Measurements from ENCODE around the gene CFAP45. TPM values are rescaled to one million over a fixed set of nuclear protein-coding genes. Genes with fewer than 3 reads are reported as not detected.

The CFAP45 gene
- total RNA-seq, 5 donors from 2014 or later (not counting 1 experiment from before 2014, with no cell fraction given), result 1.2 to 4.7 (median 1.5) TPM

- Mint-ChIP-seq H3K27ac (no peak overlapping the region), H3K4me1 (peaks cover 0 to 3% (median 3%) of the 10 kb centered on the region in 3 donors), H3K36me3 (peaks cover 25% of the 10 kb centered on the region), H3K4me3 (no peak overlapping the region), H3K9me3 (no peaks in the 10 kb centered on the region), H3K27me3 (no peaks in the 10 kb centered on the region)
- H3K4me1 ChIP-seq (ENCODE audit: control insufficient read depth in 1 of 2, extremely low read depth in 1 of 2, insufficient read depth in 2 of 2, low read length in 2 of 2), result no peaks in the 10 kb centered on the region
- no peak for DNase-seq
- H3K27me3 ChIP-seq (replicated peaks in 1 of 2; ENCODE audit: control insufficient read depth in 2 of 2, extremely low read depth in 1 of 2, insufficient read depth in 2 of 2, low read length in 1 of 2), result no peaks in the 10 kb centered on the region
- H3K36me3 ChIP-seq (ENCODE audit: control insufficient read depth in 2 of 2, extremely low read depth in 1 of 2, insufficient read depth in 1 of 2, low read length in 1 of 2), result peaks cover 2 to 4% of the 10 kb centered on the region in 2 donors
- no peaks in the 10 kb centered on the region for H3K9me3 ChIP-seq
- ATAC-seq (replicated peaks in 1 of 4), result no peak
- ChIA-PET POLR2A (no interaction called here), CTCF (no interaction called here)
- WGBS (ENCODE audit: insufficient coverage), result 77% methylated on average over 3 of the region's 3 CpGs
- H3K4me3 ChIP-seq (ENCODE audit: control insufficient read depth in 1 of 2, extremely low read depth in 1 of 2, low read length in 1 of 2), result no peak overlapping the region
- no peak overlapping the region for H3K27ac ChIP-seq (ENCODE audit: low read length)
Measured at GRCh38 chr1:159835356-159835755, 64.6 kb downstream of the CFAP45 start.

- Mint-ChIP-seq H3K27me3 (peaks cover 0 to 2% of the 10 kb centered on the region in 2 donors), H3K36me3 (peaks cover 26% of the 10 kb centered on the region), H3K27ac (no peak overlapping the region), H3K4me3 (no peak overlapping the region), H3K4me1 (peaks cover 17 to 21% (median 21%) of the 10 kb centered on the region in 3 donors), H3K9me3 (peaks cover 0 to 9% (median 8%) of the 10 kb centered on the region in 3 donors)
- ATAC-seq (replicated peaks in 1 of 4) (no peak), DNase-seq (no peak)
- Histone ChIP-seq H3K27me3 (replicated peaks in 1 of 2; ENCODE audit: control insufficient read depth in 2 of 2, extremely low read depth in 1 of 2, insufficient read depth in 2 of 2, low read length in 1 of 2) (no peaks in the 10 kb centered on the region), H3K4me3 (ENCODE audit: control insufficient read depth in 1 of 2, extremely low read depth in 1 of 2, low read length in 1 of 2) (no peak overlapping the region), H3K9me3 (no peaks in the 10 kb centered on the region), H3K36me3 (ENCODE audit: control insufficient read depth in 2 of 2, extremely low read depth in 1 of 2, insufficient read depth in 1 of 2, low read length in 1 of 2) (peaks cover 2 to 4% of the 10 kb centered on the region in 2 donors), H3K27ac (ENCODE audit: low read length) (no peak overlapping the region), H3K4me1 (ENCODE audit: control insufficient read depth in 1 of 2, extremely low read depth in 1 of 2, insufficient read depth in 2 of 2, low read length in 2 of 2) (peaks cover 6 to 26% of the 10 kb centered on the region in 2 experiments)
- WGBS (ENCODE audit: insufficient coverage), result 93% methylated on average over 2 of the region's 2 CpGs
- CTCF ChIA-PET, result interaction anchor here in 1 of 2 donors (1.2 kb wide), 1 partner anchor 58 kb away, joined by 3 read pairs; no protein-coding TSS in a partner anchor
- POLR2A ChIA-PET, result interaction anchor here in 1 of 2 donors (0.6 kb wide), 1 partner anchor 1393 kb away, joined by 6 read pairs; no protein-coding TSS in a partner anchor
Measured at GRCh38 chr1:159832309-159832708, 67.7 kb downstream of the CFAP45 start.

DNA sequence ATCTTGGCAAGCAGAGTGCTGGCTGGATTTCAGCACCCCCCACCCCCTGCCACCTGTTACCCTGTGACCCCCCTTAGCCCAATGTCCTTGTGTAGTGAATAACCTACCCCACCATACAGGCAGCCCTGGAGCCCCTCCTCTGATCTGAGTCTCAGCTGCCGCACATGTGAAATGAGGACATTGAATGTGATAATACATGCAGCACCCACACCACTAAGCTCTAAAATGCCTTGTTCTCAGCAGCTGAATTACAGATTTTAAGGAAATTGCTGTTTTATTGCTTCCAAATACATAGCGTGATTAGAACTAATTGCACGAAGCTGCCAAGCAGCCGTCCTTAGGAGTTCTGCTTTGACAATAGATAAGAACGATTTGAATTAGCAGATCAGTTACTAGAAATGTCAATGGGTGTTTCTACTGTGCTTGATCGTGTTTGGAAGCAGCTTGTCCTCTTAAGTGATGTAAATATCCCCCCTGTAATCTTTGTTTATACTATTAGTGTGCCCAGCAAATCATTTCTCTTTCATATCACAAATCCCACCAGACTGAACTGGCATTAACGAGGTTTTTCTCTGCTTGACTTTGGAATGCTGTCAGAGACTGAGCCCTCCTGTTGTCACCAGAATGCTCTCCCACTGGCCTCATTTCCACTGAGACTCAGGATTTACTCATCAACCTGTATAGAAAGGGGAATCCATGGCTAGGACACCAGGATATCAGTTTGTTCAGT, 68.4 kb downstream of the CFAP45 start:
- no peak overlapping the region for H3K4me3 ChIP-seq (ENCODE audit: control insufficient read depth in 1 of 2, extremely low read depth in 1 of 2, low read length in 1 of 2)
- DNase-seq (no peak), ATAC-seq (replicated peaks in 1 of 4) (no peak)
- H3K27me3 ChIP-seq (replicated peaks in 1 of 2; ENCODE audit: control insufficient read depth in 2 of 2, extremely low read depth in 1 of 2, insufficient read depth in 2 of 2, low read length in 1 of 2), result no peaks in the 10 kb centered on the region
- H3K27me3 Mint-ChIP-seq, result peaks cover 0 to 2% of the 10 kb centered on the region in 2 donors
- WGBS (ENCODE audit: insufficient coverage), result no CpG with 5 or more reads among the region's 7 CpGs
- H3K4me3 Mint-ChIP-seq, result no peak overlapping the region
- ChIA-PET CTCF (interaction anchor here in 1 of 2 donors (1.2 kb wide), 1 partner anchor 59 kb away, joined by 3 read pairs; no protein-coding TSS in a partner anchor), POLR2A (no interaction called here)
- H3K9me3 Mint-ChIP-seq, result peaks cover 0 to 9% (median 8%) of the 10 kb centered on the region in 3 donors
- H3K4me1 ChIP-seq (ENCODE audit: control insufficient read depth in 1 of 2, extremely low read depth in 1 of 2, insufficient read depth in 2 of 2, low read length in 2 of 2), result peaks cover 10 to 34% of the 10 kb centered on the region in 2 experiments
- no peak overlapping the region for H3K27ac ChIP-seq (ENCODE audit: low read length)
- H3K36me3 ChIP-seq (ENCODE audit: control insufficient read depth in 2 of 2, extremely low read depth in 1 of 2, insufficient read depth in 1 of 2, low read length in 1 of 2), result peaks cover 2 to 4% of the 10 kb centered on the region in 2 donors
- peaks cover 21% of the 10 kb centered on the region for H3K36me3 Mint-ChIP-seq
- peaks cover 25 to 28% (median 28%) of the 10 kb centered on the region in 3 donors for H3K4me1 Mint-ChIP-seq
- no peak overlapping the region for H3K27ac Mint-ChIP-seq
- H3K9me3 ChIP-seq, result no peaks in the 10 kb centered on the region

DNA sequence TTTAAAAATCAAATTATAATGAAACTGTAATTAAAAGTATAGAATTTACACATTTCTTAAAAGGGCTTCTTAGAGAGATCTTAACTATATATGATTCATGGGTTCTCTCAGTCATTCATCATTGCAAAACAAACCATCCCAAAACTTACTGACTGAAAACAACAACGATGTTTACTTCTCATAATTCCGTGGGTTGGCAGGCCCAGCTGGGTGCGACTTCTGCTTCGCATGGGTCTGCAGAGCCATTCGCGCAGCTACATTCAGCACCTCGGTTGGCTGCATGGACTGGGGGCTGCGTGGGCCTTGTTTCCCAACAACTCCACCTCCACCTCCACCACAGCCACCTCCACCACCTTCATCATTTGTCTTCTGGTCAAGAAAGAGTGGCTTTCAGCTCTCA, 69.2 kb downstream of the CFAP45 start:
- CTCF ChIA-PET, result interaction anchor here in 1 of 2 donors (1.0 kb wide), 1 partner anchor 31 kb away, joined by 4 read pairs; no protein-coding TSS in a partner anchor
- WGBS (ENCODE audit: insufficient coverage), result 93% methylated on average over 7 of the region's 8 CpGs

GRCh38 chr1:159829822-159830465, 70.0 kb downstream of the CFAP45 start:
- ATAC-seq (replicated peaks in 1 of 4) (no peak), DNase-seq (no peak)
- H3K27ac Mint-ChIP-seq, result no peak overlapping the region
- WGBS (ENCODE audit: insufficient coverage), result 91% methylated on average over 18 of the region's 18 CpGs
- peaks cover 11% of the 10 kb centered on the region for H3K36me3 Mint-ChIP-seq
- CTCF ChIA-PET, result interaction anchor here in 1 of 2 donors (1.0 kb wide), 1 partner anchor 31 kb away, joined by 4 read pairs; no protein-coding TSS in a partner anchor
- Histone ChIP-seq H3K4me1 (ENCODE audit: control insufficient read depth in 1 of 2, extremely low read depth in 1 of 2, insufficient read depth in 2 of 2, low read length in 2 of 2) (peaks cover 22 to 50% of the 10 kb centered on the region in 2 experiments), H3K36me3 (ENCODE audit: control insufficient read depth in 2 of 2, extremely low read depth in 1 of 2, insufficient read depth in 1 of 2, low read length in 1 of 2) (peaks cover 0 to 1% of the 10 kb centered on the region in 2 donors), H3K4me3 (ENCODE audit: control insufficient read depth in 1 of 2, extremely low read depth in 1 of 2, low read length in 1 of 2) (no peak overlapping the region), H3K9me3 (no peaks in the 10 kb centered on the region), H3K27ac (ENCODE audit: low read length) (no peak overlapping the region), H3K27me3 (replicated peaks in 1 of 2; ENCODE audit: control insufficient read depth in 2 of 2, extremely low read depth in 1 of 2, insufficient read depth in 2 of 2, low read length in 1 of 2) (no peaks in the 10 kb centered on the region)
- H3K27me3 Mint-ChIP-seq, result peaks cover 0 to 2% of the 10 kb centered on the region in 2 donors
- H3K4me3 Mint-ChIP-seq, result no peak overlapping the region
- H3K4me1 Mint-ChIP-seq, result peaks cover 41 to 45% (median 45%) of the 10 kb centered on the region in 3 donors
- POLR2A ChIA-PET, result no interaction called here
- peaks cover 0 to 9% (median 8%) of the 10 kb centered on the region in 3 donors for H3K9me3 Mint-ChIP-seq

More for the DNA sequence above, 69.2 kb downstream of the CFAP45 start:
- H3K27me3 Mint-ChIP-seq, result peaks cover 0 to 2% of the 10 kb centered on the region in 2 donors
- H3K27ac ChIP-seq (ENCODE audit: low read length), result no peak overlapping the region
- peaks cover 33 to 37% (median 37%) of the 10 kb centered on the region in 3 donors for H3K4me1 Mint-ChIP-seq
- peaks cover 16% of the 10 kb centered on the region for H3K36me3 Mint-ChIP-seq
- no peaks in the 10 kb centered on the region for H3K9me3 ChIP-seq
- H3K27me3 ChIP-seq (replicated peaks in 1 of 2; ENCODE audit: control insufficient read depth in 2 of 2, extremely low read depth in 1 of 2, insufficient read depth in 2 of 2, low read length in 1 of 2), result no peaks in the 10 kb centered on the region
- peaks cover 0 to 9% (median 8%) of the 10 kb centered on the region in 3 donors for H3K9me3 Mint-ChIP-seq
- H3K4me3 ChIP-seq (ENCODE audit: control insufficient read depth in 1 of 2, extremely low read depth in 1 of 2, low read length in 1 of 2), result no peak overlapping the region
- peaks cover 2 to 3% of the 10 kb centered on the region in 2 donors for H3K36me3 ChIP-seq (ENCODE audit: control insufficient read depth in 2 of 2, extremely low read depth in 1 of 2, insufficient read depth in 1 of 2, low read length in 1 of 2)
- no peak overlapping the region for H3K27ac Mint-ChIP-seq
- H3K4me1 ChIP-seq (ENCODE audit: control insufficient read depth in 1 of 2, extremely low read depth in 1 of 2, insufficient read depth in 2 of 2, low read length in 2 of 2), result peaks cover 19 to 42% of the 10 kb centered on the region in 2 experiments
- H3K4me3 Mint-ChIP-seq, result no peak overlapping the region
- POLR2A ChIA-PET, result no interaction called here
- ATAC-seq (replicated peaks in 1 of 4), result no peak
- DNase-seq, result no peak

GRCh38 chr1:159829273-159829634, 70.7 kb downstream of the CFAP45 start:
- 70% methylated on average over 3 of the region's 3 CpGs for WGBS (ENCODE audit: insufficient coverage)
- Histone ChIP-seq H3K4me1 (ENCODE audit: control insufficient read depth in 1 of 2, extremely low read depth in 1 of 2, insufficient read depth in 2 of 2, low read length in 2 of 2) (peaks cover 22 to 57% of the 10 kb centered on the region in 2 experiments), H3K36me3 (ENCODE audit: control insufficient read depth in 2 of 2, extremely low read depth in 1 of 2, insufficient read depth in 1 of 2, low read length in 1 of 2) (no peaks in the 10 kb centered on the region), H3K9me3 (no peaks in the 10 kb centered on the region), H3K27me3 (replicated peaks in 1 of 2; ENCODE audit: control insufficient read depth in 2 of 2, extremely low read depth in 1 of 2, insufficient read depth in 2 of 2, low read length in 1 of 2) (no peaks in the 10 kb centered on the region), H3K27ac (ENCODE audit: low read length) (no peak overlapping the region), H3K4me3 (ENCODE audit: control insufficient read depth in 1 of 2, extremely low read depth in 1 of 2, low read length in 1 of 2) (no peak overlapping the region)
- no peak for ATAC-seq (replicated peaks in 1 of 4)
- Mint-ChIP-seq H3K27me3 (peaks cover 0 to 2% of the 10 kb centered on the region in 2 donors), H3K4me1 (peaks cover 47 to 51% (median 50%) of the 10 kb centered on the region in 3 donors), H3K36me3 (peaks cover 11% of the 10 kb centered on the region), H3K9me3 (peaks cover 0 to 9% (median 8%) of the 10 kb centered on the region in 3 donors), H3K27ac (no peak overlapping the region), H3K4me3 (peak overlapping the region in 1 of 3 donors; percentile 48)
- peak in 2 of 35 experiments; percentile 7 to 23 for DNase-seq
- POLR2A ChIA-PET, result no interaction called here
- CTCF ChIA-PET, result no interaction called here

All from T-cell (primary cell).